Esophagus squamous epithelium (tissue), 4 donors: ENCODE measurements around the gene IFT27.

ENCODE experiments used
- POLR2A ChIP-seq, 4 donors: fragments of 450-650 bp; IDR thresholded peaks; one replicate each; pipeline ENCODE4 v1.6.1; 2017; ENCODE audit warnings: antibody characterized with exemption in 4 of 4, mild to moderate bottlenecking in 4 of 4, moderate library complexity in 3 of 4
- TF ChIP-seq, protein P1 (sequence below), 6 experiments: fragments of 450-650 bp in 4 of 6; fragments of 200-600 bp in 2 of 6; sonication (generic) in 2 of 6; IDR thresholded peaks; one replicate each; pipeline ENCODE4 v1.5.1; 2016 to 2019; ENCODE audit warnings: antibody characterized with exemption in 6 of 6, mild to moderate bottlenecking in 4 of 6, moderate library complexity in 4 of 6

DNA sequence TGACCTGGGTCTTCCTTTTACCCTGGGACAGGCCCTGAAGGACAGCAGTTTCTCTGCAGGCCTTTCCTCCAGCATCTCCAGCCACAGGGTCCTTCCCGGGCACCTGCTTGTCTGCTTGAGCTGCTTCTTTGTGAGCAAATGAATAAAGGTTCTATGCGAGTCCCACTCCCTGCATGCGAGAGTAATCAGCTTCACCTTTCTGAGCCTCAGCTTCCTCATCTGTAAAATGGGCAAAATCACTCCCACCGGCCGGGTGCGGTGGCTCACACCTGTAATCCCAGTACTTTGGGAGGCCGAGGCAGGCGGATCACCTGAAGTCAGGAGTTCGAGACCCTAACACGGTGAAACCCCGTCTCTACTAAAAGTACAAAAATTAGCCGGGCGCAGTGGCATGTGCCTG, 31.1 kb downstream of the IFT27 start:
- TF ChIP-seq, protein P1, sequence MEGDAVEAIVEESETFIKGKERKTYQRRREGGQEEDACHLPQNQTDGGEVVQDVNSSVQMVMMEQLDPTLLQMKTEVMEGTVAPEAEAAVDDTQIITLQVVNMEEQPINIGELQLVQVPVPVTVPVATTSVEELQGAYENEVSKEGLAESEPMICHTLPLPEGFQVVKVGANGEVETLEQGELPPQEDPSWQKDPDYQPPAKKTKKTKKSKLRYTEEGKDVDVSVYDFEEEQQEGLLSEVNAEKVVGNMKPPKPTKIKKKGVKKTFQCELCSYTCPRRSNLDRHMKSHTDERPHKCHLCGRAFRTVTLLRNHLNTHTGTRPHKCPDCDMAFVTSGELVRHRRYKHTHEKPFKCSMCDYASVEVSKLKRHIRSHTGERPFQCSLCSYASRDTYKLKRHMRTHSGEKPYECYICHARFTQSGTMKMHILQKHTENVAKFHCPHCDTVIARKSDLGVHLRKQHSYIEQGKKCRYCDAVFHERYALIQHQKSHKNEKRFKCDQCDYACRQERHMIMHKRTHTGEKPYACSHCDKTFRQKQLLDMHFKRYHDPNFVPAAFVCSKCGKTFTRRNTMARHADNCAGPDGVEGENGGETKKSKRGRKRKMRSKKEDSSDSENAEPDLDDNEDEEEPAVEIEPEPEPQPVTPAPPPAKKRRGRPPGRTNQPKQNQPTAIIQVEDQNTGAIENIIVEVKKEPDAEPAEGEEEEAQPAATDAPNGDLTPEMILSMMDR (IDR thresholded peaks at IDR 0.05), result no peak
- TF ChIP-seq POLR2A (IDR thresholded peaks at IDR 0.05), result no peak
